Caco-2 (cell line): ENCODE data around the gene RNASET2. TPM values are rescaled to one million over a fixed set of nuclear protein-coding genes. Genes with fewer than 3 reads are reported as not detected.
"Not testable (repeated sequence)": the region's sequence is repeated elsewhere in the genome, so short reads cannot be mapped to it uniquely, and the experiment has no call there.

ENCODE experiments used
- BruUV-seq: library from RNA; stranded (reverse); fragments of 400-500 nt; replicated peaks from 2 replicates; lab custom pipeline; 2021; lab: Mats Ljungman, UMichigan
- CTCF ChIA-PET: fragments of 300-600 bp; sonication (Branson Sonifier 250); formaldehyde crosslinking; loops from one replicate; lab custom pipeline; 2022; ENCODE audit warnings: antibody characterized with exemption; lab: Charles Lee
- POLR2A ChIA-PET: fragments of 300-600 bp; sonication (Branson Sonifier 250); formaldehyde crosslinking; loops from one replicate; lab custom pipeline; 2022; ENCODE audit warnings: antibody characterized with exemption; lab: Charles Lee
- DNase-seq, 2 experiments: peaks; one replicate each; pipeline versions ENCODE4 v3.0.0 to v3.0.0-alpha.2; 2020 to 2022
- H3K27me3 ChIP-seq: replicated peaks from 2 replicates; pipeline ENCODE4 v1.6.0; 2011; ENCODE audit warnings: low read length; ENCODE audit not compliant: control insufficient read depth, insufficient read depth
- H3K36me3 ChIP-seq: 2 replicates; pipeline ENCODE4 v1.5.1; 2011; ENCODE audit warnings: low read length; ENCODE audit not compliant: control insufficient read depth, insufficient read depth
- H3K4me1 ChIP-seq: fragments of 250-450 bp; sonication (Bioruptor Pico); 2 replicates; pipeline ENCODE4 v1.5.1; 2020; ENCODE audit warnings: mild to moderate bottlenecking
- H3K4me3 ChIP-seq: 2 replicates; pipeline ENCODE4 v1.5.1; 2011; ENCODE audit warnings: low read depth, mild to moderate bottlenecking, control low read depth, low read length
- H3K9me3 ChIP-seq: fragments of 250-450 bp; sonication (Bioruptor Pico); 2 replicates; pipeline ENCODE4 v1.5.1; 2020; ENCODE audit warnings: mild to moderate bottlenecking, moderate library complexity
- H3K27ac Mint-ChIP-seq: one replicate; pipeline ENCODE4 v1.8.0; 2022; ENCODE audit warnings: mixed read lengths; ENCODE audit not compliant: unreplicated experiment
- H3K27me3 Mint-ChIP-seq: one replicate; pipeline ENCODE4 v1.8.0; 2022; ENCODE audit warnings: mixed read lengths; ENCODE audit not compliant: insufficient read depth, unreplicated experiment
- H3K36me3 Mint-ChIP-seq: one replicate; pipeline ENCODE4 v1.8.0; 2022; ENCODE audit warnings: mild to moderate bottlenecking, mixed read lengths; ENCODE audit not compliant: insufficient read depth, unreplicated experiment
- H3K4me1 Mint-ChIP-seq: one replicate; pipeline ENCODE4 v1.8.0; 2022; ENCODE audit warnings: low read depth, mixed read lengths; ENCODE audit not compliant: unreplicated experiment
- H3K4me3 Mint-ChIP-seq: one replicate; pipeline ENCODE4 v1.8.0; 2022; ENCODE audit warnings: mild to moderate bottlenecking, moderate library complexity, mixed read lengths; ENCODE audit not compliant: unreplicated experiment
- H3K9me3 Mint-ChIP-seq: one replicate; pipeline ENCODE4 v1.8.0; 2022; ENCODE audit warnings: mixed read lengths; ENCODE audit not compliant: unreplicated experiment
- CTCF ChIP-seq, 2 experiments: fragments of 200-600 bp in 1 of 2; IDR thresholded peaks; 1 replicate in 1 of 2; 2 replicates in 1 of 2; pipeline versions ENCODE4 v1.5.1 to v1.8.0; 2011 to 2022; ENCODE audit warnings: antibody characterized with exemption in 1 of 2, control low read depth in 1 of 2, inconsistent platforms in 1 of 2, low read depth in 1 of 2, low read length in 1 of 2, mild to moderate bottlenecking in 1 of 2, moderate library complexity in 1 of 2; ENCODE audit not compliant: insufficient read depth in 1 of 2, severe bottlenecking in 1 of 2, unreplicated experiment in 1 of 2
- intact Hi-C: fragments of 100-400 bp; cut with micrococcal nuclease; formaldehyde crosslinking; loops from one replicate; pipeline ENCODE4 v1.10.0; 2022; ENCODE audit not compliant: unreplicated experiment
- total RNA-seq: library from RNA; stranded (reverse); gene quantifications from 2 replicates; pipeline ENCODE4 v1.2.3, GENCODE V29; 2022

RNASET2 gene
- total RNA-seq, 1 experiment from 2014 or later: 59.1 TPM

- Histone ChIP-seq H3K27me3 (no peaks in the 10 kb centered on the region), H3K9me3 (no peaks in the 10 kb centered on the region), H3K36me3 (no peaks in the 10 kb centered on the region), H3K4me1 (peaks cover 10% of the 10 kb centered on the region; the same call in 1 of the 2 replicates), H3K4me3 (no peak overlapping the region)
- Mint-ChIP-seq H3K4me3 (no peak overlapping the region), H3K36me3 (peaks cover 12% of the 10 kb centered on the region), H3K27ac (no peak overlapping the region), H3K4me1 (peaks cover 14% of the 10 kb centered on the region), H3K9me3 (no peaks in the 10 kb centered on the region), H3K27me3 (no peaks in the 10 kb centered on the region)
- no peak for DNase-seq
- no peak for TF ChIP-seq CTCF (IDR thresholded peaks at IDR 0.05; ENCODE audit: insufficient read depth in 1 of 2, low read depth in 1 of 2, low read length in 1 of 2, severe bottlenecking in 1 of 2, unreplicated experiment in 1 of 2)
- CTCF ChIA-PET: interaction anchor here (0.9 to 1.7 kb wide), 3 partner anchors 165 to 178 kb away, joined by 4 to 9 read pairs (median 5); no protein-coding TSS in a partner anchor
- POLR2A ChIA-PET: no interaction called here
- BruUV-seq: no TSS peak
- intact Hi-C loops: loop anchor here (1.0 kb wide), 2 partner anchors 165 to 176 kb away; no protein-coding TSS in a partner anchor
These were observed 4.7 kb downstream of the RNASET2 start for GRCh38 chr6:166951670-166952060.

GRCh38 chr6:166950892-166951669 is 5.3 kb downstream of the RNASET2 start:
- H3K9me3 Mint-ChIP-seq, H3K27me3 ChIP-seq, H3K27ac Mint-ChIP-seq, BruUV-seq, H3K36me3 ChIP-seq, H3K9me3 ChIP-seq, H3K4me1 ChIP-seq, POLR2A ChIA-PET, H3K4me3 ChIP-seq, H3K27me3 Mint-ChIP-seq, H3K4me3 Mint-ChIP-seq: not testable (repeated sequence)
- Mint-ChIP-seq H3K36me3 (peaks cover 10% of the 10 kb centered on the region), H3K4me1 (peaks cover 14% of the 10 kb centered on the region)
- CTCF ChIA-PET: interaction anchor here (0.5 to 1.7 kb wide), 4 partner anchors 24 to 178 kb away, joined by 3 to 9 read pairs (median 4); no protein-coding TSS in a partner anchor
- peak; percentile 74 to 79 for DNase-seq
- peak; percentile 61 to 80 for TF ChIP-seq CTCF (IDR thresholded peaks at IDR 0.05; ENCODE audit: insufficient read depth in 1 of 2, low read depth in 1 of 2, low read length in 1 of 2, severe bottlenecking in 1 of 2, unreplicated experiment in 1 of 2)
- intact Hi-C loops: loop anchor here (1.0 kb wide), 2 partner anchors 165 to 176 kb away; no protein-coding TSS in a partner anchor

- peaks cover 10% of the 10 kb centered on the region; the same call in 1 of the 2 replicates for H3K4me1 ChIP-seq
- Mint-ChIP-seq H3K27ac (no peak overlapping the region), H3K27me3 (no peaks in the 10 kb centered on the region), H3K36me3 (peaks cover 5% of the 10 kb centered on the region), H3K4me3 (no peak overlapping the region), H3K9me3 (no peaks in the 10 kb centered on the region), H3K4me1 (peaks cover 14% of the 10 kb centered on the region)
- intact Hi-C loops: no loop called here
- no peak overlapping the region for H3K4me3 ChIP-seq
- H3K27me3 ChIP-seq: no peaks in the 10 kb centered on the region
- no TSS peak for BruUV-seq
- H3K9me3 ChIP-seq: no peaks in the 10 kb centered on the region
- ChIA-PET CTCF (no interaction called here), POLR2A (no interaction called here)
- no peaks in the 10 kb centered on the region for H3K36me3 ChIP-seq
- DNase-seq: no peak
- TF ChIP-seq CTCF (IDR thresholded peaks at IDR 0.05; ENCODE audit: insufficient read depth in 1 of 2, low read depth in 1 of 2, low read length in 1 of 2, severe bottlenecking in 1 of 2, unreplicated experiment in 1 of 2): no peak
These were observed 5.9 kb downstream of the RNASET2 start for GRCh38 chr6:166950443-166950821.
